GM21528 (cell line): Measurements from ENCODE around the gene XKR7.
"Not testable (repeated sequence)": the region's sequence is repeated elsewhere in the genome, so short reads cannot be mapped to it uniquely, and the experiment has no call there.

Experiments used
- ATAC-seq: cut with Tn5 transposase; IDR thresholded peaks from one replicate; pipeline ENCODE4 v1.9.1; 2021; ENCODE audit warnings: mild to moderate bottlenecking, moderate library complexity; ENCODE audit not compliant: unreplicated experiment, low FRiP score

The XKR7 gene

DNA sequence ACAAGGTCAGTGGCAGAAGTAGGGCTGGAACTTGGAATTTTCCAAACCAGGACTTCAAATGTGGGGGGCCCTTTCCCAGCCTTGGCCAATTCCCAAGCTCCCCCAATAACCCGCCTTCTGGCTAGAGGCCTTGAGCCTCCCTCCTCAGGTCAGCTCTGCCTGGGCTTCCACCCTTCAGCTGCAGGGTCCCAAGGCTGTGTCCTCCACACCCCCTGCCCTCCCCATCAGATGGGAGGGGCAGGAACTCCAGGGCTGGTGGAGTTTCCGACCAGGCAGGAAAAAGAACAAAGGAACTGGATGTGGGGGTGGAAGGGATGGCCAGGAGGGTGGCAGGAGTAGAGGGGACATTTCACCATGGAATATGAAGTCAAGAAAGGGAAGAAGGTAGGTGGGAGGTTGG, 42.1 kb downstream of the XKR7 start, which contains the start of gene CCM2L:
Gene CCM2L (plus strand): TSS at position 338 of the 400 bp plus-strand sequence. CDS start 17 bp downstream, at position 355.
- no peak for ATAC-seq

DNA sequence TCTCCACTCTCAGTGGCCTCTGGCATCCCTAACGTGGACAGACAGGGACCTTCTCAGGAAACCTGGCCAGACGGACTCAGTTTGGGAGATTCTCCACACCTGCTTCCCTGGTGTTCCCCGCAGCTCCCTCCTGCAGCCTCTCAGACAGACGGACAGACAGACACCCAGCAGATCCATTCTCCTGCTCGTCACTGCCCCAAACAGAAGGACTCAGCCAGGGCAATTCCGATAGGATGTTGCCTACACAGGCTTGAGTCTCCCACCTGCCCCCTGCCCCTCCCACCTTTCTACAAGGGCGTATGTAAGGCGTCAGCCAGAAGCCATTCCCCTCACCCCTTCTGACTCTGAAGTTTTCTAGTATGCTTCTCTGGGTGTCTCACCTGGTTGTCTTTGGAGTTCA, 42.7 kb downstream of the XKR7 start:
- no peak for ATAC-seq

DNA sequence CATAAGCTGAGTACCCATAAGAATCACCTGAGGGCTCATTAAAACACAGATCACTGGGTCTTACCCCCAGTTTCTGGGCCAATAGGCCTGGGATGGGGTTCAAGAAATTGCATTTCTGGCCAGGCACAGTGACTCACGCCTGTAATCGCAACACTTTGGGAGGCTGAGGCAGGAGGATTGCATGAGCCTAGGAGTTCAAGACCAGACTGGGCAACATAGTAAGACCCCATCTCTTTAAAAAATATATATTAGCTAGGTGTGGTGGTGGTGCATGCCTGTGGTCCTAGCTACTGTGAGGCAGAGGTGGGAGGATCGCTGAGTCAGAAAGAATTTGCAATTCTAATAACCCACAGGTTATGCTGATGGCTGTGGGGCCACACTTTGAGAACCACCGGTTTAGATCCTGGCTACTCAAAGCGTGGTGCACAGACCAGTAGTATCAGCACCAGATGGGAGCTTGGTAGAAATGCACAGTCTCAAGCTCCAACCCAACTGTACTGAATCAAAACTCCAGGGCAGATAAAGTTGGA, 44.3 kb downstream of the XKR7 start:
- no peak for ATAC-seq

DNA sequence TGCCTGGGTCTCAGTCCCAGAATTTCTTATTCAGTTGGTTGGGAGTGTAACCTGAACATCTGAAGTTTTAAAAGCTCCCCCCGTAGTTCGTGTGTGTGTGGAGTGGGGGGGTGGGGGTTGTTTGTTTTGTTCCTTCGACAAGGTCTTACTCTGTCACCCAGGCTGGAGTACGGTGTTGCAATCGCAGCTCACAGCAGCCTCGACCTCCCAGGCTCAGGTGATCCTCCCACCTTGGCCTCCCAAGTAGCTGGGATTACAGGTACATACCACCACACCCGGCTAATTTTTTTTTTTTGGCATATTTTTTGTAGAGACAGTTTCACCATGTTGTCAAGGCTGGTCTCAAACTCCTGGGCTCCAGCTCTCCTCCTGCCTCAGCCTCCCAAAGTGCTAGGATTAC, 45.4 kb downstream of the XKR7 start:
- no peak for ATAC-seq

DNA sequence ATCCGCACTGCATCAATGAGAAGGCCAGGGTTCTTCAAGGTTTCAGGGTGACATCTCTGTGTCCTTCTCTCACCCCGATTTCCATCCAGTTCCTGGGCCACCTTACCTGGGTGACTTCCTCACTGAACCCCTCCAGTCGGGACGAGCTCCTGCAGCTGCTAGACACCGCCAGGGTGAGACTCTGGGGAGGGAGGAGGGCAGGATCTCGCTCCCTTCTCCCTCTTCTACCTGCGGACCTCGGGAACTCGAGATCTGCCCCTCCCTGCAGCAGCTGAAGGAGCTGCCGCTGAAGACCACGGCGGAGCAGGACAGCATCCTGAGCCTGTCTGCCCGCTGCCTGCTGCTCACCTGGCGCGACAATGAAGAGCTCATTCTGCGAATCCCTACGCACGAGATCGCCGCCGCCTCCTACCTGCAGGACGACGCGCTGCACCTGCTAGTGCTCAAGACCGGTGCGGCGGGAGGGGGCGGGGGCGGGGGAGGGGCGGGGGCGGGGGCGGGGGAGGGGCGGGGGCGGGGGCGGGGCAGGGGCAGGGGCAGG, 49.8 kb downstream of the XKR7 start:
- ATAC-seq = no peak

DNA sequence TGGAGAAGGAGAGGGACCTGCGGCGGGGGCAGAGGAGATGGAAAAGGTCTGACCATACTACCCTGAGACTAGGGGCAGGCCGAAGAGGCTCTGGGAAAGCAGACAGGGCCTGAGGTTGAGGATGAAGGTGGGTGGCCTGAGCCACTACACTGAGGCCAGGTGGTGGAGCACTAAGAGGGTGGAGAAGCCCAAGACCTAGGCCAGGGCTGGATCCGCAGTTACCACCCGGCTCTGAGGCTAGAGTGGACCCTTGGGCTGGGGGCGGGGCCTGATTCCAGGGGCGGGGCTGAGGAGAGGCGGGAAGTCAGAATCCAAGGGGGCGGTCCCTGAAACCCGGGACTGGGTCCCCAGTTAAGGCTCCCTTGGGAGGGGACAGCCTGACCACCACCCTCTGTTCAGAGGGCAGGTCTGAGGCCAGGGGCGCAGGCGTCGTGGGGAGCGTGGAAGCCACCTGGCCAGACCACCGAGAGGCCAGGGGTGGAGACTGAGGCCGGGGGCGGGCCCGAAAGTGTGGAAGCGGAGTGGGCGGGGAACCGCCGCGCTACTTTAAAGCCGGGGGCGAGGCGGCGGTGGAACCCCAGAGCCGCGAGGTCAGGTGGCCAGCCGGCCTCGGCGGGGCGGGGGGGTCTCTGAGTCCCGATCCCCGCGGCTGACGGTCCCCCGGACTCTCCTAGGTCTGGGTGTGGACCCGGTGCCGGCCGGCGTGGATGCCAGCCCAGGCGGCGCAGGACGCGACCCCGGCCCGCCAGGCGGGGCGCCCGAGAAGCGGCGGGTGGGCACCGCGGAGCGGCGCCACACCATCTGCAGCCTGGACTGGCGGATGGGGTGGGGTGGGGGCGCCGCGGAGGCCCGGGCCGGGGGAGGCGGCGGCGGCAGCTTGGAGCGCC, 50.6 kb downstream of the XKR7 start:
- ATAC-seq = no peak

DNA sequence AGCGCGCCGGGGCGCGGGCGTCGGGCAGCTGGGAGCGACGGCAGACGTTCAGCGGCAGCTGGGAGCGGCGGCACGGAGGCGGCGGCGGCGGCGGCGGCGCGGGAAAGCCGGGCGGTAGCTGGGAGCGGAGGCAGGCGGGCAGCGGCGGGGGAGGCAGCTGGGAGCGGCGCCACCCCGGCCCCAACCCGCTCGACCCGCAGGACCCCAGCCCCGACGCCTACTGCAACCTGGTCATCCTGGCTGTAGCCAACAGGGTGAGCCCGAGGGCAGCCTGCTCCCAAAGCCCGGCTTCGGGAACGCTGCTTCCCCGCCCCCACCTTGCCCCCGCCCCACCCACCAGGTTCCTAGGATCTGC, 51.2 kb downstream of the XKR7 start:
- ATAC-seq = no peak

DNA sequence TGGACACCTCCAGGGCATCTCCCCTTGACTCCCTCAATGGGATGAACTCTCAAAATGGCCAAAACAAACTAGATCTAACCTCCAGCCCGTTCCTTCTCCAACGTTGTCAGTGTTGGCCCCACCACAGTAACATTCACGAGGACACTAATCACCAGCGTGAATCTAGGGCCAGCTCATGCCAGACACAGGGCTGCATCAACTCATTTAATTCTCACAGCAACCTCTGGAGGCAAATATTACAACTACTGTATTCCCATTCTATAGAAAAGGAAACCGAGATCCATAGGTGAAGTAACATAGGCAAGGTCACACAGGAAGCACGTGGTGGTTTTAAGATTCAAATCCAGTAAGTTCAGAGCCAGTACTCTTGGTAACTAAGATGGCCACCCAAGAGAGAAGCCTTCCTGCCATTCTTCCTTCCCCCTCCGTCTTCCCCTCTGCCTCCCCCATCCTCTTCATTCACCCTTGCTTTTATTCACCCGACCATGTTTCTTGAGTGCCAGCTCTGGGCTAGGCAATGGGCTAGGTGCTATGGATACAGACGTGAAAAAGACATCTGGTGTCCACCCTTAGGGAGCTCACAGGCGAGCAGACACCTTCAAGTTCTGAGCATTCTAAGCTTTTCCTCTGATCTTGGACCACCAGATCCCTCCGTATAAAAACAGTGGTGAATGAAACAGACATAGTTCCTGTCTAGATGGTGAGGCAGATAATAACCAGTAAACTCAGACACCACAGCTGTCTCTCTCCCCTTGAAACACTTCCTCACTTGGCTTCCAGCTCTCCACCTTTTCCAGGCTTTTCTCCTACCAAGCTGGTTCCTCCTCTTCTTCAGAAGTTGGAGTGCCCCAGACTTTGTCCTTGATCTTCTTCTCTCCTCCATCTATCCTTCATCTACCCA, 51.9 kb downstream of the XKR7 start:
- no peak for ATAC-seq

DNA sequence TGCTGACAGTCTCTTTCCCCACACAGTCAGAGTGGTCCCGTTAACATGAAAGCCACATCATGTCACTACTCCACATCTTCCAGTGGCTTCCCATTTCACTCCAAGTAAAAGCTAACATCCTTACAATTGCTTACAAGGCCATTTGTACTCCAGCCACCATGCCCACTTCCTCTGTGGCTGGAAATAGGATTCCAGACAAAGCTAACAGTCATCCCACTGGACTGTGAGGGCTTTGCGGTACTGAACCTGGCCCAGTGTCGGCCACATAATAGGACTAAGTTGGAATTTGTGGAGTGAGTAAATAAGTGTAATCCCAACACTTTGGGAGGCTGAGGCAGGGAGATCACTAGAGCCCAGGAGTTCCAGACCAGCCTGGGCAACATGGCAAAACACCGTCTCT, 53.1 kb downstream of the XKR7 start:
- no peak for ATAC-seq

DNA sequence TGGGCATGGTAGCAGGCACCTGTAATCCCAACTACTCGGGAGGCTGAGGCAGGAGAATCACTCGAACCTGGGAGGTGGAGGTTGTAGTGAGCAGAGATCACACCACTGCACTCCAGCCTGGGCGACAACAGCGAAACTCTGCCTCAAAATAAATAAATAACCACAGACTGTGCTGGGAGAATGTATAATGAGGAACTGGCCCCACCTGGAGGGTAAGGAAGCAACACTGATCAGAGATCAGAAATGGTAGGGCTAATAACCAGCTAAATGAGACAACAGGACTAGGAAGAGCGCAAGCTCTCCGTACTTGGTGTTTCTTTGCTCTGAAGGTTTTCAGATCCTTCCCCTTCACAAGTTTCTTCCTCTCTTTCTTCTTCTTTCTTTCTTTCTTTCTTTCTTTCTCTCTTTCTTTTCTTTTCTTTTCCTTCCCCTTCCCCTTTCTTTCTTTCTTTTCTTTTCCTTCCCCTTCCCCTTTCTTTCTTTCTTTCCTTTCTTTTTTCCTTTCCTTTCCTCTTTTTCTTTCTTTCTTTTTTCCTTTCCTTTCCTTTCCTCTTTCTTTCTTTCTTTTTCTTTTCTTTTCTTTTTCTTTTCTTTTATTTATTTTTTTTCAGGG, 56.8 kb downstream of the XKR7 start:
- no peak for ATAC-seq

DNA sequence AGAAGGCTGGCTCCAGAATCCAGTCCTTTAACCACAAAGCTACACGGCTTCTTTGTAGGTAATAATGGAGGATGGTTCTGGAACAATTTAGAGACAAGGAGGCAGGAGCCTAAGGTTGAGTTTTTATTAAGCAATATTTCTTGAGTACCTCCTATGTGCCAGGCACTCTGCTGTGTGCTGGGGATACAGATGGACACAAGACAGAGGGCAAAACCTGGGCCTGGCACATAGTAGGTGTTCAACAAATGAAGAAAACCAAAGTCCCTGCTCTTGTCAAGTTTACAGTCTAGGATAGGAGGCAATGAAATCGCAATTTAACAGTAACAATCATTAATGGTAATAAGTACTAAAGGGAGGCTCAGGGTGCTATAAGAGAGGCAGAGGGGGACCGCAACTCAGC, 59.7 kb downstream of the XKR7 start:
- ATAC-seq = no peak

DNA sequence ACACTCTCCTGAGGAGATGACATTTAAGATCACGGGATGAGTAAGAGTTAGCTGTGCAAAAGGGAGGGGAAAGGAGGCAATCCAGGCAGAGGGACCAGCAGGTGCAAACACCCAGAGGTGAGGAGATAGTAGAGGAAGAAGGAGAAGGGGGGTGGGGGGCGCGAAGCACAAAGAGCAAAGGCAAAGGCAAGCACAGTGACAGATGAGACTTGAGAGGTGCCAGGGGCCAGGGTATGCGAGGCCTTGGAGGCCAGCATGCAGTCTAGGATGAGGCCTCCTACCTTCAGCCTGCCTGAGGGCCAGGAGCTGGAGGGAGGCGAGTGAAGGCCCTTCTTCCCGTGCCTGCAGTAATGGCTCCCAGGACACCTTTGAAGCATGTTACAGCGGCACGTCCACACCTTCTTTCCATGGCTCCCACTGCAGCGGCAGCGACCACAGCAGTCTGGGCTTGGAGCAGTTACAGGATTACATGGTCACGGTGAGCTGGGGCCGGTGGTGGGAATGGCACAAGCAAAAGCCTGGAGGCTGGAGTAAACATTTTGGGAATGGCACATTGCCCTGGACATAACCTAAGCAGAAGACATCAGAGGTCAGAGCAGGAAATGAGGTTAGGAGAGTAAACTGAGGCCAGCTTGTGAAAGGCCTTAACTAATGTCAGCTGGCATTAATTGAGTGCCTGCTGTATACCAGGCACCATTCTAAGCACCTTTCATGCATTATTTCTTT, 60.9 kb downstream of the XKR7 start:
- ATAC-seq = no peak

DNA sequence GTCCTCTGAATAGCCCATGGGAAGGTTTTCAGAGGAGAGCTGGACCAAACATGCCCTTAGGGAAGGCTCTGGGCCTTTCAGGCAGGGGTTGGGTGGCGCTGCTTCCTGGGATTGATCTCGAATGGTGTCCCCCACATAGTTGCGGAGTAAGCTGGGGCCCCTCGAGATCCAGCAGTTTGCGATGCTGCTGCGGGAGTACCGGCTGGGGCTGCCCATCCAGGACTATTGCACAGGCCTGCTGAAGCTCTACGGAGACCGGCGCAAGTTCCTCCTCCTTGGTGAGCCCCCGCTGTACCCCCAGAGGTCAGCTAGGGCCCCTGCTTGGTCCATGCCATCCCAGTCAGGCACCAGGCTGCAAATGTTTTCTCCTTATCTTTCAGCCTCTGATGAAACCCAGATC, 61.6 kb downstream of the XKR7 start:
- no peak for ATAC-seq

DNA sequence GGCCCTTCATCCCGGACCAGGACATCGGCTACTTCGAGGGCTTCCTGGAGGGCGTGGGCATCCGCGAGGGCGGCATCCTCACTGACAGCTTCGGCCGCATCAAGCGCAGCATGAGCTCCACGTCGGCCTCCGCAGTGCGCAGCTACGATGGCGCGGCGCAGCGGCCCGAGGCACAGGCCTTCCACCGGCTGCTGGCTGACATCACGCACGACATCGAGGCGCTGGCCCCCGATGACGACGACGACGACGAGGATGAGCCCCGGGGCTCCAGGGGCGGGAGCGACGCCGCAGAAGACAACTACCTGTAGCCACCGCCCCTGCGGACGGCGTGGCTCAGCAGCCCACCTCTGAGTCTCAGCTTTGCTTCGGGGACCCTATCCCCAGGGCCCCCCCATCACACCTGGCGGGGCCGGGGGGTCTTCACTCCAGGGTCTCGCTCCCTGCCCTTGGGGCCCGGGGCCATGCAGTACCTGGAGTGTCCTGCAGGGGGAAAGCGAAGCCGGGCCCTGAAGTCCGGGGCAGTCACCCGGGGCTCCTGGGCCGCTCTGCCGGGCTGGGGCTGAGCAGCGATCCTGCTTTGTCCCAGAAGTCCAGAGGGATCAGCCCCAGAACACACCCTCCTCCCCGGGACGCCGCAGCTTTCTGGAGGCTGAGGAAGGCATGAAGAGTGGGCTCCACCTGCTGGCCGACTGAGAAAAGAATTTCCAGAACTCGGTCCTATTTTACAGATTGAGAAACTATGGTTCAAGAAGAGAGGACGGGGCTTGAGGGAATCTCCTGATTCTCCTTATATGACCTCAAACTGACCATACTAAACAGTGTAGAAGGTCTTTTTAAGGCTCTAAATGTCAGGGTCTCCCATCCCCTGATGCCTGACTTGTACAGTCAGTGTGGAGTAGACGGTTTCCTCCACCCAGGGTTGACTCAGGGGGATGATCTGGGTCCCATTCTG, 63.3 kb downstream of the XKR7 start:
- no peak for ATAC-seq

DNA sequence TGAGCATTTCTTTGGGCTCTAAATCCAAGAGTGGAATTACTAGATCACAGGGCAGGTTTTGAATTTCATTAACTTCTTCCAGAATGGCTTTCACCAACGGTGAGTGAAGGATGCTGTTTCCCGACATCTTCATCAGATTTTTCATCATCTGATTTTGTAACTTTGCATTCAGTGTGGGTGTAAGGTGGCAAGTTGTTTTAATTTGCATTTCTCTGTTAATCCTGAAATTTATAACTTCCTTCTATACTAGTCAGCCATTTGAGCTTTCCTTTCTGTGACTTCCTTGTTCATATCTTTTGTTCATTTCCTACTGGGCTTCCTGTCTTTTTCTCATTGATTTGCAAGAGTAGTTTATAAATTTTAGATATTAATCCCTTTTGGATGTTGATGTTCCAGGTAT, 65.4 kb downstream of the XKR7 start:
- ATAC-seq = no peak

DNA sequence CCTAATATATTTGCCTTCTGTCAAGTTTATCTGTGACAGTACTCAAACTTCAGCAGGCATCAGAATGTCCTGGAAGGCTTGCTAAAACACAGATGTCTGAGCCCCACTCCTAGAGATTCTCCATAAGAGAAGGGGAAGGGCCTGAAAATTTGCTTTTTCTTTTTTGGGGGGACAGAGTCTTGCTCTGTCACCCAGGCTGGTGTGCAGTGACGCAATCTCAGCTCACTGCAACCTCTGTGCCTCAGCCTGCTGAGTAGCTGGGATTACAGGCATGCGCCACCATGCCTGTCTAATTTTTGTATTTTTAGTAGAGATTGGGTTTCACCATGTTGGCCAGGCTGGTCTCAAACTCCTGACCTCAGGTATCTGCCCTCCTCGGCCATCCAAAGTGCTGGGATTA, 65.8 kb downstream of the XKR7 start:
- ATAC-seq = not testable (repeated sequence)

DNA sequence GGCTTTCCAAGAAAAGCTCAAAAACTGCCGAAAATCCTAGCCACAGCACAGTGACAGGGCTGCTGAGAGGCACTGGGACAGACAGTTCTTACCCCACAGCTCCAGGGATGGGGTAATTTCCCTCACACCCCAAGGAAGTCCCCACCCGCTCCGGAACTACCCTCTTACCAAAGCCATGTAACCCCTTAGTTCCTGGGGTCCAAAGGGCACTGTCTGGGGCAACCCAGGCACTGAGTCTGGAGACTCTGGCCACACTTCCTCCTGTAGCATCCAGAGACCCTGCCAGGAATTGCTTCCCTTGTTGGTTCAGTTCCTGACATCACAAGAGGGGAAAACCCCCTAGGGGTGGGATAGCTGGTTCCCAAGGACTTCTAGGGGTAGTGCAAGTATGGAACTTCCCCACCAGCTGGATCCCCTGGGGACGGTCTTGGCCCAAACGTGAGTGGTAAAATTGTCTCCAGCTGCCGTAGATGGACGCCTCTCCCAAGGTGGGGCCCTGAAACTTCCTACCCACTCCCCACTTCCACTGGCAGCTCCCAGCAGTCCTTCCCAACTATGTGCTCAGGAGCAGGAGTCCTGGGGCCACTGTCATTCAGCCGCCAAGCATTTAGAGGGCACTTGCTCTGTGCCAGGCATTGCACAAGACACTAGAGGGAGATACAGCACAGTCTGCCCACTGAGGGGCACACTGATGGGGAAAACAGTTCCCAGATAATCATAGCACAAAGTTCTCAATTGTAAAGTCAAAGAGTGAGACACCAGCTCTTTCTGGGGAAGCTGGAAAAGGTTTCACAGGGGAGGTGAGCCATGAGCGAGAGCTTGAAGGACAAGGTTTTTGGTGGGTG, 66.9 kb downstream of the XKR7 start:
- ATAC-seq = no peak

DNA sequence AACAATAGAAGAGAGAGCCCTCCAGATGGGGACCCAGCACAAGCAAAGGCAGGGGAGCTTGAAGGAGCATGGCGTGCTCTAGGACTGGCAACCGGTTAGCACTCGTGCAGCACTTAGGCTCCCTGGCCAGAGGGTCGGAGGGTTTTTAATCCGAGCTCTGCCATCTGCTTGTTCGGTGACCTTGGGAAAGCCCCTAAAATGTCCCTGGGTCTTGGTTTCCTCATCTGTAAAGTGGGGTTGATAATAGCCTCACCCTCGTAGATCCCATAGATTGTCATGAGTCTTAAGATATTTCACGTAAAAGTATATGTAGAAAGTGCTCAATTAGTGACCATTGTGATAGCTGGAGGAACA, 67.5 kb downstream of the XKR7 start:
- no peak for ATAC-seq
